SU-DHL-6 (cell line): ENCODE results near the gene SLC35F2.

Source experiments
- EZH2phosphoT487 ChIP-seq: fragments of 200-600 bp; sonication (generic), shearing (Covaris generic); conservative IDR thresholded peaks from 2 replicates; pipeline ENCODE4 v1.6.1; 2018; ENCODE audit warnings: mild to moderate bottlenecking, antibody characterized with exemption, low read length, moderate library complexity, mixed read lengths
- TF ChIP-seq, protein P1 (sequence below): fragments of 200-600 bp; sonication (generic); IDR thresholded peaks from one replicate; pipeline ENCODE4 v1.5.1; 2017; ENCODE audit warnings: antibody characterized with exemption, mild to moderate bottlenecking, low read length, moderate library complexity; ENCODE audit not compliant: insufficient read depth, poor library complexity, severe bottlenecking

DNA sequence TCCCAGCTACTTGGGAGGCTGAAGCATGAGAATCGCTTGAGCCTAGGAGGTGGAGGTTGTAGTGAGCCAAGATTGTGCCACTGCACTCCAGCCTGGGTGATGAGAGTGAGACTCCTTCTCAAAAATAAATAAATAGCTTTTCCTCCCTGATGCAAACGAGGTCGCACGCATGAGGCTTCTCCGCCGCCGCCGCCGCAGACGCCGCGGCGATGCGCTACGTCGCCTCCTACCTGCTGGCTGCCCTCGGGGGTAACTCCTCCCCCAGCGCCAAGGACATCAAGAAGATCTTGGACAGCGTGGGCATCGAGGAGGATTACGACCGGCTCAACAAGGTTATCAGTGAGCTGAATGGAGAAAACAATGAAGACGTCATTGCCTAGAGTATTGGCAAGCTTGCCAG, 49.6 kb upstream of the SLC35F2 start:
- TF ChIP-seq, protein P1, sequence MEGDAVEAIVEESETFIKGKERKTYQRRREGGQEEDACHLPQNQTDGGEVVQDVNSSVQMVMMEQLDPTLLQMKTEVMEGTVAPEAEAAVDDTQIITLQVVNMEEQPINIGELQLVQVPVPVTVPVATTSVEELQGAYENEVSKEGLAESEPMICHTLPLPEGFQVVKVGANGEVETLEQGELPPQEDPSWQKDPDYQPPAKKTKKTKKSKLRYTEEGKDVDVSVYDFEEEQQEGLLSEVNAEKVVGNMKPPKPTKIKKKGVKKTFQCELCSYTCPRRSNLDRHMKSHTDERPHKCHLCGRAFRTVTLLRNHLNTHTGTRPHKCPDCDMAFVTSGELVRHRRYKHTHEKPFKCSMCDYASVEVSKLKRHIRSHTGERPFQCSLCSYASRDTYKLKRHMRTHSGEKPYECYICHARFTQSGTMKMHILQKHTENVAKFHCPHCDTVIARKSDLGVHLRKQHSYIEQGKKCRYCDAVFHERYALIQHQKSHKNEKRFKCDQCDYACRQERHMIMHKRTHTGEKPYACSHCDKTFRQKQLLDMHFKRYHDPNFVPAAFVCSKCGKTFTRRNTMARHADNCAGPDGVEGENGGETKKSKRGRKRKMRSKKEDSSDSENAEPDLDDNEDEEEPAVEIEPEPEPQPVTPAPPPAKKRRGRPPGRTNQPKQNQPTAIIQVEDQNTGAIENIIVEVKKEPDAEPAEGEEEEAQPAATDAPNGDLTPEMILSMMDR: no peak
- no peak for TF ChIP-seq EZH2phosphoT487
